OCI-LY3 (cell line): ENCODE data around the gene SLC2A4RG.

Experiments used
- H2AFZ ChIP-seq: fragments of 200-600, 300-600 bp; shearing (Covaris generic); 2 replicates; pipeline ENCODE4 v1.6.0; 2014; ENCODE audit warnings: antibody characterized with exemption, low read depth, low read length
- H3K27ac ChIP-seq: fragments of 200-600, 300-600 bp; sonication (generic); 2 replicates; pipeline ENCODE4 v1.5.1; 2014; ENCODE audit warnings: mild to moderate bottlenecking, low read length, moderate library complexity, mixed read lengths
- H3K27me3 ChIP-seq: fragments of 200-600, 300-600 bp; sonication (generic); 2 replicates; pipeline ENCODE4 v1.6.1; 2014; ENCODE audit warnings: low read depth, low read length, mixed read lengths
- H3K36me3 ChIP-seq: fragments of 200-600, 300-600 bp; sonication (generic); replicated peaks from 2 replicates; pipeline ENCODE3; 2014; ENCODE audit warnings: low read depth, low read length, mixed read lengths
- H3K4me1 ChIP-seq: fragments of 300-600, 200-600 bp; sonication (generic); 2 replicates; pipeline ENCODE4 v1.6.1; 2014; ENCODE audit warnings: low read length, mixed read lengths
- H3K4me2 ChIP-seq: fragments of 200-600, 300-600 bp; sonication (generic); 2 replicates; pipeline ENCODE4 v1.6.1; 2014; ENCODE audit warnings: low read length, mixed read lengths
- H3K4me3 ChIP-seq: fragments of 300-600, 200-600 bp; sonication (generic); 2 replicates; pipeline ENCODE4 v1.5.1; 2014; ENCODE audit warnings: antibody characterized with exemption, mild to moderate bottlenecking, low read length, moderate library complexity
- H3K79me2 ChIP-seq: fragments of 300-600, 200-600 bp; shearing (Covaris generic); 2 replicates; pipeline ENCODE4 v1.6.1; 2014; ENCODE audit warnings: mild to moderate bottlenecking, low read length, mixed read lengths
- H3K9ac ChIP-seq: fragments of 300-600, 200-600 bp; shearing (Covaris generic); 2 replicates; pipeline ENCODE4 v1.6.0; 2014; ENCODE audit warnings: mild to moderate bottlenecking, low read length, moderate library complexity
- H3K9me3 ChIP-seq: fragments of 200-600, 300-600 bp; shearing (Covaris generic); 2 replicates; pipeline ENCODE4 v1.6.1; 2014; ENCODE audit warnings: low read length, mixed read lengths; ENCODE audit not compliant: insufficient read depth
- H4K20me1 ChIP-seq: fragments of 200-600, 300-600 bp; sonication (generic); 2 replicates; pipeline ENCODE4 v1.6.1; 2016; ENCODE audit warnings: low read length, mixed read lengths; ENCODE audit not compliant: insufficient read depth
- CTCF ChIP-seq: fragments of 200-600, 300-600 bp; sonication (generic); IDR thresholded peaks from 2 replicates; pipeline ENCODE4 v1.5.1; 2014; ENCODE audit warnings: antibody characterized with exemption, low read length, low read depth
- EZH2phosphoT487 ChIP-seq: fragments of 200-600 bp; shearing (Covaris generic); IDR thresholded peaks from 2 replicates; pipeline ENCODE4 v1.6.1; 2018; ENCODE audit warnings: antibody characterized with exemption, mixed run types, low read depth

SLC2A4RG gene

GRCh38 chr20:63743210-63743970 lies 3.8 kb downstream of the SLC2A4RG start:
- Histone ChIP-seq H3K9ac (no peak overlapping the region), H3K27ac (no peak overlapping the region), H3K36me3 (peaks cover 15% of the 10 kb centered on the region), H3K4me3 (no peak overlapping the region), H3K4me1 (peaks cover 14% of the 10 kb centered on the region), H3K79me2 (no peaks in the 10 kb centered on the region), H4K20me1 (no peaks in the 10 kb centered on the region), H3K4me2 (no peak overlapping the region), H3K27me3 (no peaks in the 10 kb centered on the region), H3K9me3 (no peaks in the 10 kb centered on the region), H2AFZ (no peak overlapping the region)
- TF ChIP-seq CTCF (no peak), EZH2phosphoT487 (no peak)

GRCh38 chr20:63744158-63744557 lies 4.6 kb downstream of the SLC2A4RG start:
- Histone ChIP-seq H3K4me3 (no peak overlapping the region), H3K9ac (no peak overlapping the region), H2AFZ (no peak overlapping the region), H3K4me1 (peaks cover 6% of the 10 kb centered on the region; the same call in 1 of the 2 replicates), H3K36me3 (peaks cover 15% of the 10 kb centered on the region), H3K27ac (no peak overlapping the region), H3K27me3 (no peaks in the 10 kb centered on the region), H3K9me3 (no peaks in the 10 kb centered on the region), H3K4me2 (no peak overlapping the region), H4K20me1 (no peaks in the 10 kb centered on the region), H3K79me2 (no peaks in the 10 kb centered on the region)
- TF ChIP-seq CTCF, result no peak
- no peak for TF ChIP-seq EZH2phosphoT487

GRCh38 chr20:63744574-63745423 lies 5.2 kb downstream of the SLC2A4RG start:
- H2AFZ ChIP-seq, result no peak overlapping the region
- H3K4me3 ChIP-seq, result no peak overlapping the region
- H3K79me2 ChIP-seq, result no peaks in the 10 kb centered on the region
- peaks cover 5% of the 10 kb centered on the region; the same call in 1 of the 2 replicates for H3K4me1 ChIP-seq
- H3K36me3 ChIP-seq, result peaks cover 15% of the 10 kb centered on the region
- H3K27ac ChIP-seq, result no peak overlapping the region
- H4K20me1 ChIP-seq, result no peaks in the 10 kb centered on the region
- no peak overlapping the region for H3K4me2 ChIP-seq
- TF ChIP-seq CTCF (no peak), EZH2phosphoT487 (no peak)
- no peaks in the 10 kb centered on the region for H3K27me3 ChIP-seq
- no peaks in the 10 kb centered on the region for H3K9me3 ChIP-seq
- H3K9ac ChIP-seq, result no peak overlapping the region

- Histone ChIP-seq H3K4me3 (no peak overlapping the region), H3K79me2 (no peaks in the 10 kb centered on the region), H2AFZ (no peak overlapping the region), H4K20me1 (no peaks in the 10 kb centered on the region), H3K36me3 (peaks cover 15% of the 10 kb centered on the region), H3K4me1 (peaks cover 5% of the 10 kb centered on the region; the same call in 1 of the 2 replicates), H3K27me3 (no peaks in the 10 kb centered on the region), H3K9ac (no peak overlapping the region), H3K27ac (no peak overlapping the region), H3K4me2 (no peak overlapping the region), H3K9me3 (no peaks in the 10 kb centered on the region)
- TF ChIP-seq CTCF, result no peak
Observed at GRCh38 chr20:63745424-63745805, 5.8 kb downstream of the SLC2A4RG start.
